HG02763 (cell line): ENCODE data around the gene DNAH2.
A peak's percentile ranks its signal among the peaks of the same experiment; 100 is the strongest.

Experiments
- ATAC-seq: cut with Tn5 transposase; IDR thresholded peaks from one replicate; pipeline ENCODE4 v1.9.1; 2021; ENCODE audit warnings: mild to moderate bottlenecking, moderate library complexity; ENCODE audit not compliant: unreplicated experiment

Gene DNAH2

DNA sequence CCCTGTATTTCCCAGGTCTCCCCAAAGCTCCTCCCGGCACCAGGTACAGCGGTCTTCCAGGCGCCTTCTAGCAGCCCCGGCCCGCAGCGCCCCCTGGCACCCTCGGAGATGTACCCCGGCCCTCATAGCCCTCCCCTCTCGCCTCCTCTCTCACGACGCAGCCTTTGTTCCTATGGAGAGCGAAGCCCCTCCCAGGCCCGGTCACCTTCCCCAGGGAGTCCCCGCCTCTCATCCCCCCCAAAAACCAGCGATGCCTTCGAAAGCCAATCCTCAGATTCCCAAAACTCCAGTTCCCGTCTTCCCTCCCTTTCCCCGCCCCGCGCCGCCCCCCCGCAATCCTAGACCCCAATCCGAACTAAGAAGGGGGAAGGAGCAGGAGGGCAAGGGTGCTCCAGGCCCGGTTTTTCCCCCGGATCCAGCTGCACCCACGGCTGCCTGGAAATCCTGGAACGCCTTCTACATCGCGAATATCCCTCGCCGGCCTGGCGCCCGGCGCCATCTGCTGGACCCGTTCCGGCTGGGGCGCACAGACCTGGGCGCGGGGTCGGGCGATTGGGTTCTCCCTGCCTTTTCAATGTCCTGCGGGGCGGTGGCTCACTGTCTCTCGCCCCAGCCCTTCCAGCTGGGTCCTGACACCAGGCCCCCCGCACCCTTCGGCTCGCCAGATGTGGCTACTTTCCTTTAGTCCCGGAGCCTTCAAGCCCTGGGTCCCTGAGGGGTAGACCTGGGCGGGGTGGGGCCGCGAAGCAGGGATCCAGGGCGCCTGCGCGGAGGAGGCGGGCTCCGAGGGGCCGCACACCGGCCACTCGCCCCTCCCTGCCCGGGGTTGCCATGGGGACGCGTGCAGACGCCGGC is at the start of gene DNAH2:
TSS of gene DNAH2 (plus strand) at position 844 of the 855 bp plus-strand sequence. CDS start 1,991 bp downstream, outside the sequence.
- no peak for ATAC-seq

DNA sequence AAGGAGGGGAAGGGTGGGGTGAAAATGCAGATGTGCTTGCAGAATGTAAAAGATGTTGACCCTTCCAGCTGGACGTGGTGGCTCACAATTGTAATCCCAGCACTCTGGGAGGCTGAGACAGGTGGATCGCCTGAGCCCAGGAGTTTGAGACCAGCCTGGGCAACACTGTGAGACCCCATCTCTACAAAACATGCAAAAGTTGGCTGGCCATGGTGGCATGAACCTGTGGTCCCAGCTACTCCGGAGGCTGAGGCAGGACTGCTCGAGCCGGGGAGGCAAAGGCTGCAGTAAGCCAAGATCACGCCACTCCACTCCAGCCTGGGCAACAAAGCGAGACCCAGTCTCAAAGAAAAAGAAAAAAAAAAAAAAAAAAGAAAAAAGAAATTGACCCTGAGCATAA is 49.1 kb upstream of the DNAH2 start:
- no peak for ATAC-seq

- no peak for ATAC-seq
Measured at GRCh38 chr17:7673239-7673638, 44.3 kb upstream of the DNAH2 start.

DNA sequence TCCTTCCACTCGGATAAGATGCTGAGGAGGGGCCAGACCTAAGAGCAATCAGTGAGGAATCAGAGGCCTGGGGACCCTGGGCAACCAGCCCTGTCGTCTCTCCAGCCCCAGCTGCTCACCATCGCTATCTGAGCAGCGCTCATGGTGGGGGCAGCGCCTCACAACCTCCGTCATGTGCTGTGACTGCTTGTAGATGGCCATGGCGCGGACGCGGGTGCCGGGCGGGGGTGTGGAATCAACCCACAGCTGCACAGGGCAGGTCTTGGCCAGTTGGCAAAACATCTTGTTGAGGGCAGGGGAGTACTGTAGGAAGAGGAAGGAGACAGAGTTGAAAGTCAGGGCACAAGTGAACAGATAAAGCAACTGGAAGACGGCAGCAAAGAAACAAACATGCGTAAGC is 42.6 kb upstream of the DNAH2 start:
- ATAC-seq = no peak

GRCh38 chr17:7676533-7676932 is 41.0 kb upstream of the DNAH2 start:
- ATAC-seq = no peak

DNA sequence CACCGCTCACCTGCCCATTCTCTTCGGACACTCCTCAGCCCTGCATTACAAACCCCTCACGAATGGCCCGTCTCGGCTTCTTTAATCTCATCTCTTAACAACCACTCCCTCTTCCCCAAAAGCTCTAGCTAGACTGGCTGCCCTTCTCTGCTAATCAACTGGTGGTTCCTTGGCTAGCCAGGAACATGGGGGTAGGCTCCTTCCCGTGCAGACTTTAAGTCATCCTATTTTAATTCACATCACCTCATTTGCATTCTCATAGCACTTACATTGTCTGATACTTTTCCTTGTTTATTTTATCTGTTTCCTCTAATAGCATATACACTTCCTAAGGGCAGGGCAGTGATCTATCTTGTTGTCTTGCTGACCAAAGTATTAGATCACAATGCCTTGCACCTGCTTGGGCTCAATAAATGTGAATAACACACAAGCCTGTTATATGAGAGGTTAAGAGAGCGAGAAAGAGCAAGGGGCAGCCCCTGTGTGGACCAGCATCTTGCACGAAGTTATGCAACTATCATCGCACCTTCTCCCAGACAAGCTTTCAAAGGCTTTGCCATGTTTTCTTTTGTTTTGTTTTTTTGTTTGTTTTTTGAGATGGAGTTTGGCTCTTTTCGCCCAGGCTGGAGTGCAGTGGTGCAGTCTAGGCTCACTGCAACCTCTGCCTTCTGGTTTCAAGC is 40.0 kb upstream of the DNAH2 start:
- ATAC-seq = no peak

- no peak for ATAC-seq
Measured at GRCh38 chr17:7684851-7685532, 32.6 kb upstream of the DNAH2 start.

DNA sequence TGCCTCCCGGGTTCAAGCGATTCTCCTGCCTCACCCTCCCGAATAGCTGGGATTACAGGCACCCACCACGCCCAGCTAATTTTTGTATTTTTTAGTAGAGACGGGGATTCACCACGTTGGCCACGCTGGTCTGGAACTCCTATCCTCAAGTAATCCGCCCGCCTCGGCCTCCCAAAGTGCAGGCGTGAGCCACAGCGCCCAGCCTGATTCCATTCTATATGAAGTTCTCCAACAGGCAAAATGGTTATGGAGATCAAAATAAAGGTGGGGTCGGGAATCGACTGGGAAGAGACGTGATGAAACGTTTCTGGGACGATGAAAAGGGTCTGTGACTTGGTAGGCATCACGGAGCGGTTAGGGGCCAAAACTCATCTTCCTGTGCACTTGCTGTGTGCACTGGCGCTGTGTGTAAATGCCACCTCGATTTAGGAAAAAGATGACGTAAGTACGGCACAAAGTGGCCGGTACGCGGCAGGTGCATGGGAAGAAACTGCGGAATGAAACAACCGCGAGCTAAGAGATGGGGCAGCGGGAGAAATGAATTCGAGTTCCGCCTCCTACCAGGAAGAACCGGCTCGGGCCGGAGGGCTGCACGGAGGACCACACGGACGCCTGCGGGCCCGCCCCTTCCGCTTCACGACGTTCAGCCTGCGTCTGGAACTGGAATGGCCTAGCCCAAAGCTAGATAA is 31.9 kb upstream of the DNAH2 start:
- peak; percentile 51 for ATAC-seq

DNA sequence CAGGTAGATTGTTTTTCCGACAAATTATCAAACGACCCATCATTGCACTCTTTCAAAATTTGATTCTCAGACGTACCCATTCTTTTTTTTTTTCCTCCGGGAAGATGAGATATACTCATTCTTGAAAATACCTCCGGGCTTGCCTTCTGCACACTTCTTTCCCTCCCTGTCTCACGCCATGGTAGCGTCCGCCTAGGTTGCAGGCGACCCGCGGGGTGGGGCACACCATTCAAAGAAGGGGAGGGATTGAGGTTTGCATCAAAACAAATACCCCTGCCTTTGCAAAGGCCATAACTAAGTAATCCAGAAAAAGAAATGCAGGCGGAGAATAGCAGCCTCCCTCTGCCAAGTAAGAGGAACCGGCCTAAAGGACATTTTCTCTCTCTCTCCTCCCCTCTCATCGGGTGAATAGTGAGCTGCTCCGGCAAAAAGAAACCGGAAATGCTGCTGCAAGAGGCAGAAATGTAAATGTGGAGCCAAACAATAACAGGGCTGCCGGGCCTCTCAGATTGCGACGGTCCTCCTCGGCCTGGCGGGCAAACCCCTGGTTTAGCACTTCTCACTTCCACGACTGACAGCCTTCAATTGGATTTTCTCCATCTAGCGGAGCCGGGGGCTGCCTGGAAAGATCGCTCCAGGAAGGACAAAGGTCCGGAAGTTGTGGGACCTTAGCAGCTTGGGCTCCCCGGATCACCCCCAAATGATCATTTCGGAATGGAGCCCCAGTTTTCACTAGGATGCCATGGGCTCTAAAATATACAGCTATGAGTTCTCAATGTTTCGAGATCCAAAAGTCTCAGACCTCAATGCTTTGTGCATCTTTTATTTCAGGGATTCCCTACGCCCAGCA is 31.1 kb upstream of the DNAH2 start:
- peak; percentile 42 for ATAC-seq

DNA sequence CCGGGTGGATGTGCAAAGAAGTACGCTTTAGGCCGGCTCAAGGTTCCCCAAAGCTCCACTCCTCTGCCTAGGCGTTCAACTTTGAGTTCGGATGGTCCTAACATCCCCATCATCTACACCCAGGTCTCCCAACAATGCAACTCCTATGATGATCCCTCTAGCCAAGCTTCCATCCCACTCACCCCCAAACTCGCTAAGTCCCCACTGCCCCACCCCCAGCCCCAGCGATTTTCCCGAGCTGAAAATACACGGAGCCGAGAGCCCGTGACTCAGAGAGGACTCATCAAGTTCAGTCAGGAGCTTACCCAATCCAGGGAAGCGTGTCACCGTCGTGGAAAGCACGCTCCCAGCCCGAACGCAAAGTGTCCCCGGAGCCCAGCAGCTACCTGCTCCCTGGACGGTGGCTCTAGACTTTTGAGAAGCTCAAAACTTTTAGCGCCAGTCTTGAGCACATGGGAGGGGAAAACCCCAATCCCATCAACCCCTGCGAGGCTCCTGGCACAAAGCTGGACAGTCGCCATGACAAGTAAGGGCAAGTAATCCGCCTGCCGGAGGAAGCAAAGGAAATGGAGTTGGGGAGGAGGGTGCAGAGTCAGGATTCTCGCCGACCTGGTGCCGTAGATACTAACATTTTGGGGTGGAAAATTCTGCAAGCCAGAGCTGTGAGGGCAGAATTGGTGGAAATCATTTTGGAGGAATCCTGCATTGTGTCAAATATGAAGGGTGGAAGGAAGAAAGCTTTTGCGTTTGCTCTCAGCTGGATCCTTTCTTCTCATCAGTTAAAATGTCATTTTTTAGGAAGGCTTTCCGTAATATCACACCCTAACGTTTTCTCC is 30.3 kb upstream of the DNAH2 start, which contains the start of gene TP53:
TSS of gene TP53 (minus strand) at position 419 of the 836 bp plus-strand sequence. CDS start 10,896 bp downstream, outside the sequence.
- no peak for ATAC-seq

DNA sequence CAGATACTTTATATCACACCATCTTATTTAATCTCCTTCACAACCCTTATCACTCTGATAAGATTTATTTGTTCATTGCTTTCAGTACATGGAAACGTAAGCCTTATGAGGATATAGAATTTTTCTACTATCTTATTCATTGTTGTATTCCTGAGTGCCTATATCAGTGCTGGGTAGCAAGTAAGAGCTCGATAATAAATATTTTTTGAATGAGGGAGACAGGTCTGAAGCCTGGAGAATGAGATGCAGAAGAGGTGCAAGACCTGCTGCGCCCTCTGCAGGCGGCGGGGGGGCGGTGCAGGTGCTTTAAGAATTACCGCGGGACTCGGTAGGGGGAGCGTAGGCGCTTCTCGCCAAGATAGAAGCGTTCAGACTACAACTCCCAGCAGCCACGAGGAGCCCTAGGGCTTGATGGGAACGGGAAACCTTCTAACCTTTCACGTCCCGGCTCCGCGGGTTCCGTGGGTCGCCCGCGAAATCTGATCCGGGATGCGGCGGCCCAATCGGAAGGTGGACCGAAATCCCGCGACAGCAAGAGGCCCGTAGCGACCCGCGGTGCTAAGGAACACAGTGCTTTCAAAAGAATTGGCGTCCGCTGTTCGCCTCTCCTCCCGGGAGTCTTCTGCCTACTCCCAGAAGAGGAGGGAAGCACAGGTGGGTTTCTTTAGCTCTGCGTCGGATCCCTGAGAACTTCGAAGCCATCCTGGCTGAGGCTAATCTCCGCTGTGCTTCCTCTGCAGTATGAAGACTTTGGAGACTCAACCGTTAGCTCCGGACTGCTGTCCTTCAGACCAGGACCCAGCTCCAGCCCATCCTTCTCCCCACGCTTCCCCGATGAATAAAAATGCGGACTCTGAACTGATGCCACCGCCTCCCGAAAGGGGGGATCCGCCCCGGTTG is 29.4 kb upstream of the DNAH2 start, which contains the start of gene WRAP53:
TSS of gene WRAP53 (plus strand) at position 570 of the 900 bp plus-strand sequence. CDS start at position 742, 172 bp downstream.
- ATAC-seq = peak; percentile 72

- no peak for ATAC-seq
Measured at GRCh38 chr17:7688808-7689316, 28.7 kb upstream of the DNAH2 start.

DNA sequence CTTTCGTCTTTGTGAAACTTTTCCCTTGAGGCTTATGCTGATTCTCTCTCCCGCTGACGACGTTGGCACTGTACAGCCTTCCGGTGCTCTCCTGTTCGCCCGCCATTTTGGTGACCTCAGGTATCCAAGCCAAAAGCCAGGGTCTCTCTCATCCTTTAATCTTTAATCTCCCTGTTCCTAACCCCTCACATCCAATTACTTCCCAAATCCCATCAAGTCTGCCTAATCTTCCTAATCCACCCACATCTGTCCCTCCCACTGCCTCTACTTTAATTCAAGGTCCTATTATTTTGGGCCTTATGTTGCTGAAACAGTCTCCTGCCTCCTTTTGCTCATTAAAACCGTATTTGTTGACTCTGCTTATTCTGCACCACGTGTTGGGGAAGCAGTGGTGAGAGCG is 22.0 kb upstream of the DNAH2 start:
- ATAC-seq = no peak

- no peak for ATAC-seq
Measured at GRCh38 chr17:7697828-7698588, 19.5 kb upstream of the DNAH2 start.

DNA sequence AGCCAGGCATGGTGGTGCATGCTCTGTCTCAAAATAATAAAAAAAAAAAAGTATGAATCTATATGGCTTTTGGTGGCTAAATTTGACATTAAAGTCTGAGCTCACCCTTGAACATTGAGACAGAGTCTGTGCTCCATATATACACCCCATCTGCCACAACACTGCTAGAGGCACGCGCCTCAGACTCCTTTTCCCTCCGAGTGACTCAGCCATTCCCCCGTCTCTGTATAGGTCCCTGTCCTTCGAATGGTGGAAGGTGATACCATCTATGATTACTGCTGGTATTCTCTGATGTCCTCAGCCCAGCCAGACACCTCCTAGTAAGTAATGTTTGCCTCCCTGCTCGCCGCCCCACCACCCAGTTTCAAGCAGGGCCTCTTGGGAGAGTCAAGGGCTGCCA is 17.0 kb upstream of the DNAH2 start:
- ATAC-seq = no peak

DNA sequence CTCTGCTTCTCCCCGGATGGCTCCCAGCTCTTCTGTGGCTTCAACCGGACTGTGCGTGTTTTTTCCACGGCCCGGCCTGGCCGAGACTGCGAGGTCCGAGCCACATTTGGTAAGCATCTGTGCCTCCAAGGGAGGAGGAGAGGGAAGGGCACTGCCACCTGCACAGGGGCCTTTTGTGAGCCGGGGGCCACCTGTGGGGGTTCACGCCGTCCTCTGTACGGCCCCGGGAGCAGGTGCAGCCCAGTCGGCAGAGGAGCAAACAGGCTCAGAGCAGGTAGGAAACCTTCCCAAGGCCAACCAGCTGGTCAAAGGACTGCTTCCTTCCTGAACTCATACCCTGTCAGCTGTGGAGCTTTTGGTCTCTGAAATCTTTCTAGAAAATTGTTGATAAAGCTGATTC is 15.9 kb upstream of the DNAH2 start:
- no peak for ATAC-seq

DNA sequence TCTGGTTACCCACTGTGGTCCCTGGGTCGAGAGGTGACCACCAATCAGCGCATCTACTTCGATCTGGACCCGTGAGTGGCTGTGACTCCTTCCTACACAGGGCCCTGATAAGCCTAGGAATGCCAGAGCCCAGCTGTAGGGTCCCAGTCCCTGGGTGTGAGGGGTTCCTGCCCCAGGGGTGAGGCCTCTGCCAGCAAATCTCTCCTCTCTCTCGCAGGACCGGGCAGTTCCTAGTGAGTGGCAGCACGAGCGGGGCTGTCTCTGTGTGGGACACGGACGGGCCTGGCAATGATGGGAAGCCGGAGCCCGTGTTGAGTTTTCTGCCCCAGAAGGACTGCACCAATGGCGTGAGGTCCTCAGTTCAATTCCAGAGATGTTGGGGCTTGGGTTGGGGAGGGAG is 14.8 kb upstream of the DNAH2 start:
- ATAC-seq = no peak
